GM18519 (cell line): ENCODE results near the gene ERF.
A peak's percentile ranks its signal among the peaks of the same experiment; 100 is the strongest.

Experiments used
- ATAC-seq: cut with Tn5 transposase; IDR thresholded peaks from one replicate; pipeline ENCODE4 v1.9.1; 2021; ENCODE audit warnings: mild to moderate bottlenecking, moderate library complexity; ENCODE audit not compliant: unreplicated experiment, low FRiP score

Gene ERF

DNA sequence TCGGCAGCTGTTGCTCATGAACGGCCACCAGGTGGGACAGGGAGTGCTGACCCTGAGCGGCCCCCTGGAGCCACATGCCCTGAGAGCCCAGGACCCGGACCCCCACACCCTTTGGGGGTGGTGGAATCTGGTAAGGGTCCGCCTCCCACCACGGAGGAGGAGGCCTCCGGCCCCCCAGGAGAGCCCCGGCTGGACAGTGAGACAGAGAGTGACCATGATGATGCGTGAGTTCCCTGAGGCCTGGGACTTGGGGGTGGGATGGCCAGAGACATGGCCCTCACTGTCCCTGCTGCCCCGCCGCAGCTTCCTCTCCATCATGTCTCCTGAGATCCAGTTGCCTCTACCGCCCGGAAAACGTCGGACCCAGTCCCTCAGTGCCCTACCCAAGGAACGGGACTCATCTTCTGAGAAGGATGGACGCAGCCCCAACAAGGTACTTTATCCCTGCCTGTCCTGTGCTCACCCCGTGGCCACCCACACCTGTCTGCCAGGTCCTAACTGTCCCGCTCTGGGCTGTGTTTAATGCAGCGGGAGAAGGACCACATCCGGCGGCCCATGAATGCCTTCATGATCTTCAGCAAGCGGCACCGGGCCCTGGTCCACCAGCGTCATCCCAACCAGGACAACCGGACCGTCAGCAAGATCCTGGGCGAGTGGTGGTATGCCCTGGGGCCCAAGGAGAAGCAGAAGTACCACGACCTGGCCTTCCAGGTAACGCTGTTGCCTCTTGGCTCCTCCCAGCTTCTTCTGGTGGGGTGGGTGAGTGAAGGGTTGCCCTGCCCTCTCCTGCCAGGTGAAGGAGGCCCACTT is 32.3 kb upstream of the ERF start:
- ATAC-seq = no peak

DNA sequence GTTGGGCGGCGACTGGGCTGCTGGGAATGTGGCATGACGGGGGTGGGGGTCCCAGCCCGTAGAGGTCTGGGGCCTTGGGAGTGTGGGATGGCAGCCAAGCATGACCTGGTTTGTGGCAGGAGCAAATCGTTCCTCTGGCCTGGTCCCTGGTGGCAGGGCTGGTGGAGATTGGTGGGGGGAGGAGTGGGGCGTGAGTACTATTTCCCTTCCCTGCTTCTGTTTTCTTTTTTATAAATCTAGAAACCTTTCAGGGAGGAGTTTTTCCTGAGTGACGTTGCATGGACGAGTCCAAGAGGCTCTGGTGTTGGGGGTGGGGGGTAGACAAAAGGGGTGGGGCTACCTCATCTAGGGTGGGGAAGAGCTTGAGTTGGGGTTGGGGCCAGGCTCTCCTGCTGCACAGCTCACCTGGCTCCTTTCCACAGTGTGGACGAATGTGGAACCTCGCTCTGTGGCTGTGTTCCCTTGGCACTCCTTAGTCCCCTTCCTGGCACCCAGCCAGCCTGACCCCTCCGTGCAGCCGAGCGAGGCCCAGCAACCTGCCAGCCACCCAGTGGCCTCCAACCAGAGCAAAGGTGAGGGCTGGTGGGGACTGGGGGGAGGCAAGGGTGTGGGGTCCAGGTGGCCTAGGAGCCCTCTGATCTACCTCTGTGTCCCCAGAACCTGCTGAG is 31.6 kb upstream of the ERF start:
- no peak for ATAC-seq

DNA sequence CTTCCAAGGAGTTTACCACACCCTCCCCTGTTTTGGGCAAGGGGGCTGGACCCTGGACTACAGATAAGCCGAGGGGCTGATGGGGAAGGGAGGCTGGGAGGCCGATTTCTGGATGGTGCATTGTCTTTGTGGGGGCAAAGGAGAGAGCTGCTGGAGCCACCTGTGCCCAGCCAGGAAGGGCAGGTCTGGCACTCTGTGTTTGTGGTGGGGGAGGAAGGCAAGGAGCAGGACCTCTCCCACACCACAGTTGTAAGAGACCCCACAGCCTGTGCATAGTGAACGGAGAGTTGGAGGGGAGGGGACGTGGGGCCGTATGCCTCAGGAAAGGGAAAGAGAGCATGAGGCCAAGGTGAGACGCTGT is 31.0 kb upstream of the ERF start:
- ATAC-seq = no peak

DNA sequence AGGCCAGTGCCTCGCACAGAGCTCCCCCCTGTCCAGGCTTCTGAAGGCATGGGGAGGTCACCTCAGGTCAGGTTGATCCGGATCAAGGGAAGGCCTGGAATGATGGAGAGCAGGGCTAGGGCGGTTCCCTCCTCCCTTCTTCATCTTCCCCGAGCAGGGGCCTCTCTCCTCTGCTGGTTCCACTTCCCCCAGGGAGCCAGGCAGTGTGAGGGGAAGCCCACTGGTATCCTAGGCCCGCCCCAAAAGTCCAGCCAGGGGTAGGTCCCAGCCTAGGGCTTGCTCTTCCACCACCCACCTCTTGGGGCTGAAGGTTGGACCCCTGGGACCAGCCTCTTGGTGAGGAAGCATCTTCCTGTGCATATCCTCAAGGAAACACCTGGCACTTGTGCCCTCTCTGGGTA is 30.6 kb upstream of the ERF start:
- ATAC-seq = no peak

DNA sequence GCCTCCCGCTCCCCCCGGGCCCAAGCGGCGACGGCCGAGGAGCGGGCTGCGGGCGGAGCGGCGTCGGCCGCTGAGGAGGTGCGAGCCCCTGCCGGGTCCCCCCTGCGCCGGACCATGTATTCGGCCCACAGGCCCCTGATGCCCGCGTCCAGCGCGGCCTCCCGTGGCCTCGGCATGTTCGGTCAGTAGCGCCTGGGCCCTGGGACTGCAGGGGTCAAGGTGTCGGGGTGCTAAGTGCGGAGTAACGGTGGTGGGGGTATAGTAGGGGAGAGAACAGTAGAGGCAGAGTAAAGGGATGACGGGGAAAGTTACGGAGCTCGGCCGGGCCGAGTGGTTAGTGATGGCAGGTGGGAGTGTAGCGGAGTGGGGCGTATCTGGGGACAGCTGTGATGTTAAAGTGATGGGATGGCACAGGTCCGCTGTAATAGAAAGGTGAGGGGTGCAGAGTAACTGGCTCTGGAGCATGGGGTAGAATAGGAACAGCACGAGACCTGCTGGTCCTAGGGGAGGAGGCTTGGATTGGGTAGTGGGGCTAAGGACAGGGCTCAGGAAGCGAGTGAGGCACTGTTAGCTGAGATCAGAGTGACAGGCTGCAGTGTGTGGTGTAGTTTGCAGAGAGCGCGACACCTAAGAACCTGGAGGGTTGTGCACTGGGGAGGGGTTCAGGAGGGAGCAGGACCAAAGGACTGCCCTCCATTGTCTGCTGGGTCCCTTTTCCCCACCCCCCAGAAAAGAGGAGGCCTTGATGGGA is 29.8 kb upstream of the ERF start:
- peak; percentile 4 for ATAC-seq

DNA sequence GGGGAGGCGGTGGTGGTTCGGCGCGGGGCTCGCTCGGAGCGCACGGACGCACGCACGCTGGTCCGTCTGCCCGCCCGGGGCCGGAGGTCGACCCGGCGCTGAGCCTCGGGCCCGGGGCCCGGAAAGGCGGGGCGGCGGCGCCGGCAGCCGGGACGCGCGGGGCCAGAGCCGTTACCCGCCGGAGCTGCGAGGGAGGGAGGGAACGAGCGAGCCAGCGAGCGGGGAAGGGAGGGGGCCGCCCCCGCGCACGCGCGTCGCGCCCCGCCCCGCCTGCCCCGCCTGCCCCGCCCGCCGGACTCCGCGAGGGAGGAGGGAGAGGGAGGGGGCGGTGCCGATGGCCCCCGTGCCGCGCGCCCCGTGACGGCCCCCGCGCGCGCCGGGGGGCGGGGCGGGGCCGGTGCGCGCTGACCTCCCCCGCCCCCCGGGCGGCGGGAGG is 29.2 kb upstream of the ERF start:
- ATAC-seq = peak; percentile 16

DNA sequence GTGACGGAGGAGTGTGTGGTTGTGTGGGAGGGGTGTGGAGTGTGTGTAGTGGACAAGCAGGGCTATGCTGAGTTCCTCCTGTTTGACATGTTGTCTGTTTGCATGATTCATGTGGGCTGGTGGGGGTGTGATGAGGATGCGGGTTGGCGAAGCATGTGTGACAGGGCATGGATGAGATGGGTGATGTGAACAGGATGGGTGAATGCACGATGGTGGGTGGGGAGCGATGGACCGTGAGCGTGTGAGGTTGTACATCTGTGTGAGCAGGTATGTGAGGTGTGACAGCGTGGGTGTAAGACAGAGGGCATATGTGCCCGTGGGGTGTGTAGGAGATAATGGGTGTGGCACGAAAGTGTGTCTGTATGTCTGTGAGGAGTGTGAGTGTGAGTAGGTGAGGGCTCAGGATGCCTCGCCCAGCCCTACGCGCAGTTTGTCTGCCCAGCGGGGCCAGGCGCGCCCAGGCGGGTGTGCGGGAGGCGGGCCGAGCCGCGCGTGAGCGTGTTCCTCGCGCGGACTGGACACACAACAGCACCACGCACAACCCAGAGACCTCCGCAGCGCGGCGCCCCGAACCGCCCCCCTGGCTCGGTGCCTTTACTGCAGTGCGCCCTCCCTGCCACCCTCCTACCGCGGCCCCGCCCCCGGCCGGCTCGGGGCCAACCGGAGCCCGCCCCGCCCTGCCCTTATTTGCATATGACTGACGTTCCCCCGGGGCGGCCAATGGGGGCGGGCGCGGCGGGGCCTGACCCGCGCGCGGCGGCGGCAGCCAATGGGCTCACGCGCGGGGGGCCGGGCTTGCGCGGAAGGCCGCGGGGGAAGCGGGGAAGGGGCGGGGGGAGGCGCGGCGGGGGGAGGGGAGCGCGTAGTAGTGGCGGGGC is 28.5 kb upstream of the ERF start:
- ATAC-seq = peak; percentile 32

DNA sequence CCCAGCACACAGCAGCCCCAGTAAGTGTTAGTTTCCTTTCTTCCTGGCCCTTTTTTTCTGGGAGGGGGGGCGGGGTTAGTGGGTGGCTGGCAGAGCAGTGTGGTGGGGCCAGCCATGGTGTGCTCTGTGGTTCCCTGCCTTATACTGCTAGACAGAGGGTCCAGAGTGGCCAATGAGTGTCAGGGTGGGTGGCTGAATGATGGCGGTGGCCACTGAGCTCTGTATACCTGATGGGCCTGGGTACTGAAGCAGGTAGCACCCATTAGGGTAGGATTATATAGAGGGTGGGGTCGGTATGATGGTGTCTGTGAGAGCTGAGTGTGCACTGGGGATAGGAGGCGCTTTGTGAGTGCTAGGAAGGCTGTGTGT is 27.9 kb upstream of the ERF start:
- no peak for ATAC-seq

DNA sequence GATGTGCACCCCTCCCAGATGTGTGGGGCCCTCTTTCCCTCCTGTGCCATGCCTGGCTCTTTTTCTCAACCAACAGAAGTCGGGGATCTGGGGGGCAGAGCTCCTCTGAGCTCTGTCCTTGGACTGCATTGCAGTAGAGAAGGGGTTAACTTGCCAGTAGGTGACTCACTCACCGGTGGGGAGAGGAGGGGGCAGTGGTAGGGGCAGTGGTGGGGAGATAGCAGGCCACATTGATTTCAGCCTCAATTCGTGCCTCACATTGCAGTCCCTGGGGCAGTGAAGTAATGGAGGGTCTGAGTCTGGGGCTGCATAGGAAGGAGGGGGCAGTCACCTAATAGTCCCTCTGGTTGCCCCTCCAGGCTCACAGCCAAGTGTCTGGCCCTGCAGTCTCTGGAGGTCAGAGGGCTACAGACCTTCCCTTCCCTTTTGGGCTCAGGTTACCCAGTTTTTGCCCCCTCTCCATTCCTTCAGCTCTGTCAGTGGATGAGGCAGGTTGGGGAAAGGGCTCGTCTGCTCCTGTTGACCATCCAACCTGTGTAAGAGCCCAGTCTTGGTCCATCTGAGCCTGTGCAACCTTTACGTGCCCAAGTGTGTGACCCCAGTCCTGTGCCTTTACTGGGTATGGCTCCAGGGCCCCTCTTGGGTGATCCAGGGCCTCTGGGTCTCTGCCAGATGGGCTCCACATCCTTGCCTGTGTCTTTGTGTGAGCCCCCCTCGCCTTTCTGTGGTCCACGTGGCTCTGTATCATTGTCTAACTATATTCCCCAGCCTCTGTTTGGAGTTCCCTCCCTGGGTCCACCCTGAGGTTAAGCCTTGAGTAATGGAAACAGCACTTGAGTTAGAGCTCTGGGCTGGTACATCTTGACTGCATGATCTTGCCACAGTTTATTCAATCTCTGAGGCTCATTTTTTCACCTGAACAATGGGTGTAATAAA is 27.2 kb upstream of the ERF start:
- ATAC-seq = no peak

DNA sequence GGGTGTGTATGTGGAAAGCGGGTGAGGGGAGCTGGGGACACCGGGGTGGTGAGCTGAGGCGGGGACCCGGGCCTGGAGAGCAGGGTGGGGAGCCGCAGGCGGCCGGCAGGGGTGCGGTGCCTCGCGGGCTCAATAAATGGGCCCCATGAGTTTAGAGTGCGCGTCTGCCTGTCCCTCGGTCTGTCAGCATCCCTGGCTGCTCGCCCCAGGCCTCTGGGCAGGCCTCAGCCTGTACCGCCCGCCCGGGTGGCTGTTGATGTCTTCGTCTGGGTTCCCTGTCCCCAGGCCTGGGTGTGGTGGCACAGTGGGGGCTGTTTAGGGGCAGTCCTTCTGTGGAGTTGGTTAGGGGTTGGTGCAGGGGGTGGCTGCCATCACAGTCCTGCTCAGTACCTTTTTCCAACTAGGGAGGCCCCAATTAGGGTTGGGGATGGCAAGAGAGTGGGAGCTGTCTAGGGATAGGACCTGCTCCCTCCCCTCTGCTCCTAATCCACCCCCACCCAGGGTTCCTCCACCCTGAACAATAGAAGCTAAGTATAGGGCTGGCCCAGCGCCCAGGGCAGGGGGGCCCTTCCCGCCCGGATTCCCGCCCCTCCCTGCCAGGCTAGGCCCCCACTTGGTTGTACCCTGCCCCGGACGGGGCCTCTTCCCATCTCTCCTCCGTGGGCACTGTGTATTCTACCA is 26.4 kb upstream of the ERF start:
- no peak for ATAC-seq

DNA sequence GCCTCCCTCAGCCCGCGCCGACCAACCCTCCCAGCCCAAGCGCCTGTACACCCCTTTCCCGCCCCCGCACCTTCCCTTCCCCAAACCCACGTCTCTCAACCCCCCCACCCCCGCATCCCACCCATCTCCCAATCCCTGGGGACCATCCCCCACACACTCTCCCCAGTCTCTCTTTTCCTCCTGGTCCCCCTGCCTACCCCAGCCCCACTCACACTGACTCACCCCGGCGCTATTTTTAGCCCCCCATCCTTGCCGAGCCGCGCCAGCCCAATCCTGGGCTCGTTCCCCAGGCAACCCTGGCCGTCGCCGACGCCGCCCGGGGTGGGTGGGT is 25.9 kb upstream of the ERF start:
- ATAC-seq = no peak

DNA sequence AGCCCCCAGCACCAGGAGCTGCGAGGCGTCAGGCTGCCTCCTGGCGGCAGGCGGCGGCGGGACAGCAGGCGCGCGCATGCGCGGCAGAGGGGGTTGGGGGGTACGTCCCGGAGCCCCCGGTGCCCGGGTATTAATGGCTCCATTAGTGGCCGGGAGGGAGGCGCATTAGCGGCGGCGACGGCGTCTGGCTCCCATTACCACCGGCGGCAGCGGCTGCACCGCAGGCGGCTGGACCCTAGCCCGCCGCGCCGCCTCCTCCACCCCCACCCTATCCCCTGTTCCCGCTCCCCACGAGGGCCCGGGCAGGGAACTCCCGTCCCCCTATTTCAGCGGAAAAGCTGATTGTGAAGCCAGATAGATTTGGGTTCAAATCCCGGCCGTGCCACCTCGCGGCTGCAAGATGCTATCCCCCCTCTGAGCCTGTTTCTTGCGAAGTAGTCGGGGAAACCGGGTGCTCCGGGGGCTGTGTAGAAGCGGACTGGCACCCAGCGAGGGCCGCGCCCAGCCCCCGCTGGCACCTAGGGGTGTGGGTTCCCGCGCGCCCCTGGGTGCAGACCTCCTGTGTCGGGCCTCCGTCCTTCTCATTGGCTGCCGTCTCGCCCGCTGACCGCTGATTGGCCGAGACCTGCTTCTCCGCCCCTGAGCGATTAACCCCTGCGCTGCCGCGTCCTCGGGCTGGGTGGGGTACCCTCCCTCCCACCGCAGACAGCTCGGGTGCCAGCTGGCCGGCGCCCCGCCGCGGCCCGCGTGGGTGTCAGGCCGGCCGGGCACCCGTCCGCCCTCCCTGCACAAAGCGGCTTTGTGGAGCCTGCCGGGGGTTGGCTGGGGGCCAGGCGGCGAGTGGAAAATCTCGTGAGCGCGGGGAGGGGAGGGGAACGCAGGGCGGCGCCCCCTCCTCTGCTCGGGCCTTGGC is 25.2 kb upstream of the ERF start:
- ATAC-seq = no peak

DNA sequence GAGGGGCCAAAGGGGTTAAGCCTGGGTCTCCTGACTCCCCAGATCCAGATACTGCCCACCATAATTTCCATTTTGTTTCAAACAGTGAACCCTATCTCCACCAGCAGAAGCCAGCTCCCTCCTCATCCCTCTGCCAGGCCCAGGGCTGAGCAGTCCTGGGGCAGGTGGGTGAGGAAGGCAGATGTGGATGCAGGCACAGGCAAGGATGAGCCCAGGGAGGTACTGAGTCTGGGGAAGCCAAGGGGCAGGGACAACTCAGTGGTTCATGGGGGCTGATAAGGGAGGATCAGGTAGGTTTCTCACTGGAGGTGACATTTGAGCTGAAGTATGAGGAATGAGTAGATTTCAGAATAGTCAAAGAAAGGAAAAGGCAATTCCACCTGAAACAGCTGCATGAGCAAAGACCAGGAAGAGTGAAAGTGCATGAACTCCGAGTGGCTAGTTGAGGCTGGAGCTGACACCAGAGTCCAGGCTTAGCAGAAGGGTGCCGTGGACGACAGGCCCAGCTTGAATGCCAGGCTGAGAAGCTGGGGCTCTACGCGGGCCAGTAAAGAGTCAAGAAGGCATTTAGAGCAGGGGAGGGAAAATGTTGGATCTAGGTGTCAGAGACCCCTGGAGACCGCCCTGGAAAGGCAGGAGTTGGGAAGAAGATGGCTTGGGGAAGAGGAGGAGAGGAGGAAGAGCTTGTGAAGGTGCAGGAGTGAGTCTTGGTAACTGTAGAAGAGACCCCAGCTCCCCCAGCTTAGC is 24.4 kb upstream of the ERF start:
- ATAC-seq = no peak

DNA sequence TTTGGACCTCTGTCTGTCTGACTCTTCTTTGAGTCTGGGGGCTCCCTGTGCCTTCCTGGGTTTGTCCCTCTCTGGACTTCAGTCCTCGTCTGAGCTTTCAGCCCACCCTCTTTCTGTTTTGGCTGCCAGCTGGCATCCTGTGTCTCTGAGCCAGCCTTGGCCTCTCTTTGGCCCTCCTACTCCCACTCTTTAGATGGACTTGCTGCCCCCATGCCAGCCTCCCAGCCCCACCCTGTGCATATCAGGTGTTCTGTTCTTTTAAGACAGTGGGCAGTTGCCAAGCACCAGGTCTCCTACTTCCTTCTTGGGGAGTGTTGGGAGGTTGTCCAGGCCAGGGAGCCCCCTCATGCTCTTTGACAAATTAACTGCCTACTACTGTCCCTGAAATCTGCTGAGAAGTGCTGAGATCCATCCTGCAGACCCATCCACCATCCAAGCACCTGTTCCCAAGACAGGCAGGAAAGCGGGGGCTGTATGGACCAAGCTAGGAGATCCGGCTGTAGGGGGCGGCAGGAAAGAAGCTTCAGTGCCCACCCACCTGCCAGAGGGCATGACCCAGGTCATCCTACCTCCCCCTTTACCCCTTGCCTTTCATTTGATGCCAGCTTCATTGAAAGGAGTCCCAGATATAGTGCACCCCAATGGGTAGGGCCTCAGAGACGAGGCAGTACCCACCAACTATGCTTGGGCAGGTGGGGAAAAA is 23.7 kb upstream of the ERF start:
- no peak for ATAC-seq

DNA sequence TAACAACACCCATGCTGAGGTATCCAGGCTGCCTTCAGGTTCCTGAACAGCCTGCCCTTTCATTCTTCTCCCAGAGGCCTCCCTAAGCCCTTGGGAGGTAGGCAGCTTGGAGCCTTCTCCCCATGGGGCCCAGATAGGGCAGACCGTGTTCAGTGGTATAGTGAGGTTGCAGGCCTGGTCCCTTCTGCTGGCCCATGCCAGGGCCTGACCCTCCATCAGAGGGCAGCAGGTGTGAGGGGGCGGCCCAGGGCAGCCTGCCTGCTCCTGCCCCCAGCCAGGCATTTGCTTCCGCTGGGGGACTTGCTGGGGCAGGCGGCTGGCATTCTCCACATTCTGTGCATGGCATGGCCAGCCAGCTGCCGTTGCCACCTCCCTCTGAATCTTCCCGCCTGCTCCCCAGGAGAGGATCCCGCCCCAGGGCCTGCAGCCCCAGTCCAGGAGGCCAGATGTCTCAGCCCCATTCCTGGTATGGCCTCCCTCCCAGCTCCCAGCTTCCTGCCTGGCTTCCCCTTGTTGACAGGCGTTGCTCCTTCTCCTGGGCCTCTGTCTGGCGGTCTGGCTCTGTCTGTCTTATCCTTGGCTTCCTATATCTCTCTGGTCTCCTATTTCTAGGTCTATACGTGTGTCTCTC is 23.0 kb upstream of the ERF start:
- no peak for ATAC-seq

DNA sequence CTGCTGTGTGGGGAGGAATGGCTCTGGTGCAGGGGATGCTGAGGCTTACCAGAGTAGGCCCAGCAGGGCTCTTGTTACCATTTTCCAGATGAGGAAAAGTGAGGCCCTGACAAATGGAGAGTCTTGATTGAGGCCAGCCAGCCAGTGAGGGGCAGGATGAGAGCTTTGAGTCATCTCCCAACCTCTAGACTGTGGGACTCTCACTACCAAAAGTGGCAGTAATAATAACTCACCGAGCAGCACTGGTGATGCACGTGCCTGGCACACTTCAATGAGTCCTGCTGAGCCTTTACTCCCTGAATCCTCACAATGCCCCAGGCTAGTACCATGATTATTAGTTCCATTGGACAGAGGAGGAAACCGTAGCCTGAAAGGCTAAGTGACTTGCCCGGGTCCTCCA is 21.9 kb upstream of the ERF start:
- no peak for ATAC-seq
